Breast epithelium (tissue), 3 donors: Measurements from ENCODE around the gene SNCB.

Source experiments
- CTCF ChIP-seq, 3 donors: fragments of 450-650 bp; IDR thresholded peaks; one replicate each; pipeline ENCODE4 v1.5.1; 2016 to 2017; ENCODE audit warnings: antibody characterized with exemption in 3 of 3, mild to moderate bottlenecking in 3 of 3, moderate library complexity in 3 of 3
- POLR2A ChIP-seq: fragments of 450-650 bp; IDR thresholded peaks from one replicate; pipeline ENCODE4 v1.6.1; 2016; ENCODE audit warnings: antibody characterized with exemption, mild to moderate bottlenecking, moderate library complexity
- POLR2AphosphoS5 ChIP-seq, 3 donors: sonication (generic); formaldehyde crosslinking; IDR thresholded peaks; one replicate each; pipeline ENCODE4 v1.6.1; 2017; ENCODE audit warnings: antibody characterized with exemption in 3 of 3

- TF ChIP-seq CTCF (IDR thresholded peaks at IDR 0.05) (no peak), POLR2AphosphoS5 (IDR thresholded peaks at IDR 0.05) (no peak), POLR2A (no peak)
Measured at GRCh38 chr5:176642675-176643490, 12.5 kb upstream of the SNCB start.
